ENCODE data around the gene RPRD1A.

RPRD1A gene

DNA sequence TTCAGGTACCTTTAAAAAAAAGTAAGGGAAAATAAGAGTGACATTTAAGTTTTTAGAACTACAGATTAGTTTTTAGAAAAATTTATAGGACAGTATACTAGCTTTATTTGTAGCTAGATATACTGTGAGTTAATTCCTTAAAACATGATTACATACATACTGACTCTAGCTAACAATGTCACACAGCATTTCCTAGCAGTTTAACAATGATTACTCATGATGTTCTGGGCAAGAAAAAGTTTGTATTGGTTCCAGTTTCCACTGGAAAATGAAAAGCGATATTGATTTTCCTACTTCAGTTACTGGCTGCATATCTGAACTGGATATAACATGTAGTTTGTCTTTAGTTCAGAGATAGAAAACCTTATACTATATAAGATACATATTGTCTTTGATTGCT, 42.4 kb upstream of the RPRD1A start:
- Histone ChIP-seq H3K4me3 (ENCODE audit: low read length) (no peak overlapping the region), H4K8ac (ENCODE audit: low read depth, low read length) (no peak overlapping the region), H2BK15ac (replicated peaks; ENCODE audit: low read depth) (no peak overlapping the region), H2BK120ac (ENCODE audit: low read depth, low read length) (no peak overlapping the region), H3K27me3 (ENCODE audit: insufficient read depth, low read length, poor library complexity) (no peaks in the 10 kb centered on the region), H3K4me2 (ENCODE audit: low read length) (no peak overlapping the region), H3K36me3 (ENCODE audit: control insufficient read depth, insufficient read depth, low read length) (peaks cover 2% of the 10 kb centered on the region), H3K79me1 (ENCODE audit: low read length) (no peaks in the 10 kb centered on the region), H3K4ac (ENCODE audit: low read depth, low read length) (no peak overlapping the region), H3K4me1 (ENCODE audit: control insufficient read depth, low read depth, low read length) (no peaks in the 10 kb centered on the region), H3K56ac (ENCODE audit: low read length) (no peak overlapping the region), H2AK5ac (ENCODE audit: low read length) (no peak overlapping the region), H4K5ac (ENCODE audit: low read length) (no peak overlapping the region), H3K18ac (ENCODE audit: low read length) (no peak overlapping the region), H2BK5ac (ENCODE audit: low read length) (no peak overlapping the region), H3K79me2 (ENCODE audit: control insufficient read depth, insufficient read depth, low read length) (no peaks in the 10 kb centered on the region), H3K27ac (ENCODE audit: low read depth, low read length) (no peak overlapping the region), H3K9ac (ENCODE audit: low read length) (no peak overlapping the region), H3K23ac (ENCODE audit: low read length) (no peak overlapping the region)
- DNase-seq = no peak
- no CpG with 5 or more reads among the region's 1 CpG for WGBS (ENCODE audit: extremely low coverage, insufficient coverage, low lambda C conversion rate)

DNA sequence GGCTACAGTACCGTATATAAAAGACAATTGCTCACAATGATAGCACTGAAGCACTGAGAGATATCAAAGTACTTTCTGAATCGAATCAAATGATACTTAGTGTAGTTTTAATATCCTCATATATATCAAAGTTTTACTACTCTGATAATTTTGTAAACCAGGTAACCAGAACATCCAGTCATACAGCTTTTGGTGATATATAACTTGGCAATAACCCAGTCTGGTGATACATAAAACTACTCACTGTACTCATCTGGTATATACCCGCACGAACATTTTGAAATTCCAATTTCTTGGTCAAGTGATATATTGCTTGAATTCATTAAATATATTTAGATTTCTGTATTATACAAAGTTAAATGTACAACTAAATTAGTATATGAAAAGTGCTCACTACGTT, 41.2 kb upstream of the RPRD1A start:
- H2AK5ac ChIP-seq (ENCODE audit: low read length) = no peak overlapping the region
- H4K5ac ChIP-seq (ENCODE audit: low read length) = no peak overlapping the region

DNA sequence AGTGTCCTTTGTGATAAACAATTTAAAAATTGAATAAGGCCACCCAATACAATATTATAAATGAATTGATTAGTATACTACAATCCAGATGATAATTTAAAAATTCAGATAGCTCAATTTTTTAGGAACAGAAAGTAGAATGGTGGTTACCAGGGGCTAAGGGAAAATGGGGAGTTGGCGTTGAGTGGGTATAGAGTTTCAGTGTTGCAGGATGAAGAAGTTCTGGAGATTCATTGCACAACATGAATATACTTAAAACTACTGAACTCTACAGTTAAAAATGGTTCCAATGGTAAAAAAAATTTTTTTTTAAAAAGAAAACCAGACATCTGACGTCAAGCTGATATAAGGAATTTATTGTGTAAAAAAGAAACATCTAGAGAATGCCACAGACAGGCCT, 40.8 kb upstream of the RPRD1A start:
- Histone ChIP-seq H3K36me3 (ENCODE audit: control insufficient read depth, insufficient read depth, low read length) (no peaks in the 10 kb centered on the region), H2AK5ac (ENCODE audit: low read length) (no peak overlapping the region), H3K4me1 (ENCODE audit: control insufficient read depth, low read depth, low read length) (no peaks in the 10 kb centered on the region), H2BK5ac (ENCODE audit: low read length) (no peak overlapping the region), H4K5ac (ENCODE audit: low read length) (no peak overlapping the region), H3K23ac (ENCODE audit: low read length) (no peak overlapping the region), H3K27me3 (ENCODE audit: insufficient read depth, low read length, poor library complexity) (no peaks in the 10 kb centered on the region), H3K4me3 (ENCODE audit: low read length) (no peak overlapping the region), H3K56ac (ENCODE audit: low read length) (no peak overlapping the region), H4K8ac (ENCODE audit: low read depth, low read length) (no peak overlapping the region), H3K27ac (ENCODE audit: low read depth, low read length) (no peak overlapping the region), H2BK15ac (replicated peaks; ENCODE audit: low read depth) (no peak overlapping the region), H3K4me2 (ENCODE audit: low read length) (no peak overlapping the region), H3K79me1 (ENCODE audit: low read length) (no peaks in the 10 kb centered on the region), H3K9ac (ENCODE audit: low read length) (no peak overlapping the region), H3K18ac (ENCODE audit: low read length) (no peak overlapping the region), H3K79me2 (ENCODE audit: control insufficient read depth, insufficient read depth, low read length) (no peaks in the 10 kb centered on the region), H2BK120ac (ENCODE audit: low read depth, low read length) (no peak overlapping the region), H3K4ac (ENCODE audit: low read depth, low read length) (no peak overlapping the region)
- DNase-seq = no peak
- WGBS (ENCODE audit: extremely low coverage, insufficient coverage, low lambda C conversion rate) = no CpG with 5 or more reads among the region's 2 CpGs

More for the DNA sequence above, 41.2 kb upstream of the RPRD1A start:
- no peak for DNase-seq
- H2BK15ac ChIP-seq (replicated peaks; ENCODE audit: low read depth) = no peak overlapping the region
- no peak overlapping the region for H3K4me2 ChIP-seq (ENCODE audit: low read length)
- H3K36me3 ChIP-seq (ENCODE audit: control insufficient read depth, insufficient read depth, low read length) = no peaks in the 10 kb centered on the region
- no peak overlapping the region for H3K27ac ChIP-seq (ENCODE audit: low read depth, low read length)
- H3K9ac ChIP-seq (ENCODE audit: low read length) = no peak overlapping the region
- no peak overlapping the region for H2BK5ac ChIP-seq (ENCODE audit: low read length)
- H3K27me3 ChIP-seq (ENCODE audit: insufficient read depth, low read length, poor library complexity) = no peaks in the 10 kb centered on the region
- H3K79me1 ChIP-seq (ENCODE audit: low read length) = no peaks in the 10 kb centered on the region
- H3K79me2 ChIP-seq (ENCODE audit: control insufficient read depth, insufficient read depth, low read length) = no peaks in the 10 kb centered on the region
- no peak overlapping the region for H3K4me3 ChIP-seq (ENCODE audit: low read length)
- no peak overlapping the region for H3K18ac ChIP-seq (ENCODE audit: low read length)
- no peak overlapping the region for H3K56ac ChIP-seq (ENCODE audit: low read length)
- H3K23ac ChIP-seq (ENCODE audit: low read length) = no peak overlapping the region
- H4K8ac ChIP-seq (ENCODE audit: low read depth, low read length) = no peak overlapping the region
- WGBS (ENCODE audit: extremely low coverage, insufficient coverage, low lambda C conversion rate) = no CpG with 5 or more reads among the region's 5 CpGs
- H2BK120ac ChIP-seq (ENCODE audit: low read depth, low read length) = no peak overlapping the region
- no peak overlapping the region for H3K4ac ChIP-seq (ENCODE audit: low read depth, low read length)
- no peaks in the 10 kb centered on the region for H3K4me1 ChIP-seq (ENCODE audit: control insufficient read depth, low read depth, low read length)

DNA sequence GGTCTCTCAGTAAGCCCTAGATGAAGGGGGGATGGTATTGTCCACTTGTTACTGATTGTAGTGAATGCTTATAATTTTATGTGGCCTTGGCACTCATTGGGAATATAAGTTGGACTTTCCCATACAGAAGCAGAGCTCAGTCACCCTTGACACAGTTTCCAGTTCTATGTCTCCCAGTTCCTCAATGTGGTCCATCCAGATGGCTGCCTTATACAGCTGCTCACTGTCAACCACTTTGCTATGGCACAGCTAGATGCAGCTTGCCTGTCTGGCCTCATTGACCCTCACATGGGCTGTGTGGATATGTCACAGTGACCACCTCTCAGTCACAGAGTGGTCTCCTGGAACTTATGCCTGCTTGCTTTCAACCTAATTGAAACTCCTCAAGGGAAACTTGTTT, 40.1 kb upstream of the RPRD1A start:
- H3K27me3 ChIP-seq (ENCODE audit: insufficient read depth, low read length, poor library complexity) = no peaks in the 10 kb centered on the region
- H3K4me1 ChIP-seq (ENCODE audit: control insufficient read depth, low read depth, low read length) = no peaks in the 10 kb centered on the region
- no peak overlapping the region for H2BK5ac ChIP-seq (ENCODE audit: low read length)
- no peaks in the 10 kb centered on the region for H3K79me1 ChIP-seq (ENCODE audit: low read length)
- no peak overlapping the region for H4K5ac ChIP-seq (ENCODE audit: low read length)
- H3K4me3 ChIP-seq (ENCODE audit: low read length) = no peak overlapping the region
- DNase-seq = no peak
- H2AK5ac ChIP-seq (ENCODE audit: low read length) = no peak overlapping the region
- no peak overlapping the region for H3K23ac ChIP-seq (ENCODE audit: low read length)
- no peak overlapping the region for H3K9ac ChIP-seq (ENCODE audit: low read length)
- H4K8ac ChIP-seq (ENCODE audit: low read depth, low read length) = no peak overlapping the region
- H2BK15ac ChIP-seq (replicated peaks; ENCODE audit: low read depth) = no peak overlapping the region
- H3K79me2 ChIP-seq (ENCODE audit: control insufficient read depth, insufficient read depth, low read length) = no peaks in the 10 kb centered on the region
- no peak overlapping the region for H3K27ac ChIP-seq (ENCODE audit: low read depth, low read length)
- no peak overlapping the region for H3K56ac ChIP-seq (ENCODE audit: low read length)
- H3K4me2 ChIP-seq (ENCODE audit: low read length) = no peak overlapping the region
- no peak overlapping the region for H3K4ac ChIP-seq (ENCODE audit: low read depth, low read length)
- no peak overlapping the region for H2BK120ac ChIP-seq (ENCODE audit: low read depth, low read length)
- H3K18ac ChIP-seq (ENCODE audit: low read length) = no peak overlapping the region
- no peaks in the 10 kb centered on the region for H3K36me3 ChIP-seq (ENCODE audit: control insufficient read depth, insufficient read depth, low read length)

DNA sequence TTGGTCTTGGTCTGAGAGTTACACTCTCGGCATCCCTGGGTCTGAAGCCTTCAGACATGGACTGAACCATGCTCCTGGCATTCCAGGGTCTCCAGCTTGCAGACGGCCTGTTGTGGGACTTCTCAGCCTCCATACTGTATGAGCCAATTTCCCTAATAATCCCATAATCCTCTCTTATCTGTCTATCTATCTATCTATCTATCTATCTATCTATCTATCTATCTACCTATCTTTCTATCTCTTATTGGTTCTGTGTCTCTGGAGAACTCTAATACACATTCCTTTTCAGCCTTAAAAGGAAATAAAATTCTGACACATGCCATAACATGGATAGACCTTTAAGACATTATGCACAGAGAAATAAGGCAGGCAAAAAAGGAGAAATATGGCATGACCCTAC, 37.4 kb upstream of the RPRD1A start:
- H2AK5ac ChIP-seq (ENCODE audit: low read length) = no peak overlapping the region
- no peak overlapping the region for H2BK15ac ChIP-seq (replicated peaks; ENCODE audit: low read depth)
- no peak for DNase-seq
- H3K27ac ChIP-seq (ENCODE audit: low read depth, low read length) = no peak overlapping the region
- H3K4me3 ChIP-seq (ENCODE audit: low read length) = no peak overlapping the region
- no peaks in the 10 kb centered on the region for H3K36me3 ChIP-seq (ENCODE audit: control insufficient read depth, insufficient read depth, low read length)
- H3K56ac ChIP-seq (ENCODE audit: low read length) = no peak overlapping the region
- no peak overlapping the region for H3K23ac ChIP-seq (ENCODE audit: low read length)
- H3K4ac ChIP-seq (ENCODE audit: low read depth, low read length) = no peak overlapping the region
- no peaks in the 10 kb centered on the region for H3K27me3 ChIP-seq (ENCODE audit: insufficient read depth, low read length, poor library complexity)
- no peak overlapping the region for H3K18ac ChIP-seq (ENCODE audit: low read length)
- no peaks in the 10 kb centered on the region for H3K4me1 ChIP-seq (ENCODE audit: control insufficient read depth, low read depth, low read length)
- no peak overlapping the region for H3K9ac ChIP-seq (ENCODE audit: low read length)
- H4K5ac ChIP-seq (ENCODE audit: low read length) = no peak overlapping the region
- no CpG with 5 or more reads among the region's 2 CpGs for WGBS (ENCODE audit: extremely low coverage, insufficient coverage, low lambda C conversion rate)
- H4K8ac ChIP-seq (ENCODE audit: low read depth, low read length) = no peak overlapping the region
- no peaks in the 10 kb centered on the region for H3K79me2 ChIP-seq (ENCODE audit: control insufficient read depth, insufficient read depth, low read length)
- no peak overlapping the region for H3K4me2 ChIP-seq (ENCODE audit: low read length)
- no peaks in the 10 kb centered on the region for H3K79me1 ChIP-seq (ENCODE audit: low read length)
- H2BK5ac ChIP-seq (ENCODE audit: low read length) = no peak overlapping the region
- no peak overlapping the region for H2BK120ac ChIP-seq (ENCODE audit: low read depth, low read length)

DNA sequence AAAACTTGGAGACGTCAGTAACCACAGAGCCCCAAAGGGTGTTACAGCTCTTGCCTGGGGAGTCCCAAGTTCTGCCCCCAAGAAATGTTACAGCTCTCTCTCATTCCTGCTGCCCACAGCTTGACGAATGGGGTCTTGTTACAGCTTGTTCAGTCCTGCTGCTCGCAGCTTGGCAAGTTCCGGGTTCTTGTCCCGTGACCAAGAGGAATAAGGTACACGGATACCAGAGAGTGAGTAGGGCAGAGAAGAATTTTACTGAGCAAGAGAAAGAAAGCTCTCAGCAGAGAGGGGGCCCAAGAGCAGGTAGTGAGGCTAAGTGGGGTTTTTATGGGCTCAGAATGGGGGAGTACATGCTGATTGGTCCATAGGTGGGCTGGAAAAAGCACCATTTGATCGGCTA, 34.6 kb upstream of the RPRD1A start:
- DNase-seq = peak; percentile 9
- Histone ChIP-seq H3K4me3 (ENCODE audit: low read length) (no peak overlapping the region), H3K4me1 (ENCODE audit: control insufficient read depth, low read depth, low read length) (no peaks in the 10 kb centered on the region), H4K5ac (ENCODE audit: low read length) (no peak overlapping the region), H3K79me1 (ENCODE audit: low read length) (no peaks in the 10 kb centered on the region), H2BK5ac (ENCODE audit: low read length) (no peak overlapping the region), H3K4me2 (ENCODE audit: low read length) (no peak overlapping the region), H3K4ac (ENCODE audit: low read depth, low read length) (no peak overlapping the region), H3K56ac (ENCODE audit: low read length) (no peak overlapping the region), H3K27me3 (ENCODE audit: insufficient read depth, low read length, poor library complexity) (no peaks in the 10 kb centered on the region), H3K9ac (ENCODE audit: low read length) (no peak overlapping the region), H3K23ac (ENCODE audit: low read length) (no peak overlapping the region), H2BK15ac (replicated peaks; ENCODE audit: low read depth) (no peak overlapping the region), H3K18ac (ENCODE audit: low read length) (no peak overlapping the region), H2AK5ac (ENCODE audit: low read length) (no peak overlapping the region), H3K27ac (ENCODE audit: low read depth, low read length) (no peak overlapping the region), H3K79me2 (ENCODE audit: control insufficient read depth, insufficient read depth, low read length) (no peaks in the 10 kb centered on the region), H4K8ac (ENCODE audit: low read depth, low read length) (no peak overlapping the region), H3K36me3 (ENCODE audit: control insufficient read depth, insufficient read depth, low read length) (no peaks in the 10 kb centered on the region), H2BK120ac (ENCODE audit: low read depth, low read length) (no peak overlapping the region)
- WGBS (ENCODE audit: extremely low coverage, insufficient coverage, low lambda C conversion rate) = no CpG with 5 or more reads among the region's 7 CpGs
